Measurements from ENCODE around the gene RHOF. TPM values are rescaled to one million over a fixed set of nuclear protein-coding genes. Genes with fewer than 3 reads are reported as not detected.
A peak's percentile ranks its signal among the peaks of the same experiment; 100 is the strongest.

RHOF gene
- total RNA-seq, 1 experiment from 2014 or later: 71.8 TPM

DNA sequence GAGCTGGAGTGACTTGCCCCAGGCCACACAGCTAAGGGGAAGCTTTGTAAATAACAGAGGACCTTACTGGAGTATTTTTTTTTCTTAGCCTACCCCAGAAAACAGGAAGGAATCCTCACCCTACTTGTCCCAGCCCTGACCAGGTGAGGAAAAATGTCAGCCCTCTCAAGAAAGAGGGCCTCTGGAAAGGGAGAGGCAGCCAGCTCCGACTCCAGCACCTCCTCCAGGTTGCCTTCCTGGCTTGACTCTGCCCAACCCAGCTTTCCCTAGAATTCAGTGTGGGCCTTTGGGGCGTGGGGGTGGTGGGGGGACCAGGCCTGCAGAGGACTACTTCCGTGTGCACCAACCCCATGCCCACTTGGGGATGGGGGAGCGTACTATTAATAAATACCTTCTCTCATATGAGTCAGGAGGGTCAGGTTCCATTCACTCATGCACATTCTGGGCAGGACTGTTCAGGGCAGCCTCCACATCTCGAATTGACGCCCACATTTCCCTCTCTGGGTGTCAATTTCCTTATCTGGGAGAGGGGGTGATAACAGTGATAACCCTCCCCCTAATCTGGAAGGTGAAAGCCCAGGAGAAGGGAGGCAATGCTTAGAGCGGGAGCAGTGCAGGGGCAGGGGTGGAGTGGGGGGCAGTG is 5.2 kb downstream of the RHOF start:
- no peak for ATAC-seq
- DNase-seq (ENCODE audit: low read depth, low spot score): no peak
- intact Hi-C loops (cut with micrococcal nuclease; ENCODE audit: unreplicated experiment) (no loop called here), in situ Hi-C loops (cut with HindIII; ENCODE audit: low pct_unique_long_range_greater_than_20kb, low sequenced_read_pairs) (no loop called here)
- BruUV-seq (replicated peaks): no TSS peak
- ChIA-PET CTCF (no interaction called here), POLR2A (interaction anchor here (0.6 kb wide), 1 partner anchor 19 kb away, joined by 4 read pairs; no protein-coding TSS in a partner anchor)
- no peaks in the 10 kb centered on the region for H3K9me3 ChIP-seq (ENCODE audit: control insufficient read depth, insufficient read depth, low read depth, low read length)
- TF ChIP-seq POLR2AphosphoS5 (IDR thresholded peaks at IDR 0.05; ENCODE audit: low read depth, low read length): no peak
- TF ChIP-seq, protein P1, sequence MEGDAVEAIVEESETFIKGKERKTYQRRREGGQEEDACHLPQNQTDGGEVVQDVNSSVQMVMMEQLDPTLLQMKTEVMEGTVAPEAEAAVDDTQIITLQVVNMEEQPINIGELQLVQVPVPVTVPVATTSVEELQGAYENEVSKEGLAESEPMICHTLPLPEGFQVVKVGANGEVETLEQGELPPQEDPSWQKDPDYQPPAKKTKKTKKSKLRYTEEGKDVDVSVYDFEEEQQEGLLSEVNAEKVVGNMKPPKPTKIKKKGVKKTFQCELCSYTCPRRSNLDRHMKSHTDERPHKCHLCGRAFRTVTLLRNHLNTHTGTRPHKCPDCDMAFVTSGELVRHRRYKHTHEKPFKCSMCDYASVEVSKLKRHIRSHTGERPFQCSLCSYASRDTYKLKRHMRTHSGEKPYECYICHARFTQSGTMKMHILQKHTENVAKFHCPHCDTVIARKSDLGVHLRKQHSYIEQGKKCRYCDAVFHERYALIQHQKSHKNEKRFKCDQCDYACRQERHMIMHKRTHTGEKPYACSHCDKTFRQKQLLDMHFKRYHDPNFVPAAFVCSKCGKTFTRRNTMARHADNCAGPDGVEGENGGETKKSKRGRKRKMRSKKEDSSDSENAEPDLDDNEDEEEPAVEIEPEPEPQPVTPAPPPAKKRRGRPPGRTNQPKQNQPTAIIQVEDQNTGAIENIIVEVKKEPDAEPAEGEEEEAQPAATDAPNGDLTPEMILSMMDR (IDR thresholded peaks at IDR 0.05): no peak
- TF ChIP-seq, protein P2, sequence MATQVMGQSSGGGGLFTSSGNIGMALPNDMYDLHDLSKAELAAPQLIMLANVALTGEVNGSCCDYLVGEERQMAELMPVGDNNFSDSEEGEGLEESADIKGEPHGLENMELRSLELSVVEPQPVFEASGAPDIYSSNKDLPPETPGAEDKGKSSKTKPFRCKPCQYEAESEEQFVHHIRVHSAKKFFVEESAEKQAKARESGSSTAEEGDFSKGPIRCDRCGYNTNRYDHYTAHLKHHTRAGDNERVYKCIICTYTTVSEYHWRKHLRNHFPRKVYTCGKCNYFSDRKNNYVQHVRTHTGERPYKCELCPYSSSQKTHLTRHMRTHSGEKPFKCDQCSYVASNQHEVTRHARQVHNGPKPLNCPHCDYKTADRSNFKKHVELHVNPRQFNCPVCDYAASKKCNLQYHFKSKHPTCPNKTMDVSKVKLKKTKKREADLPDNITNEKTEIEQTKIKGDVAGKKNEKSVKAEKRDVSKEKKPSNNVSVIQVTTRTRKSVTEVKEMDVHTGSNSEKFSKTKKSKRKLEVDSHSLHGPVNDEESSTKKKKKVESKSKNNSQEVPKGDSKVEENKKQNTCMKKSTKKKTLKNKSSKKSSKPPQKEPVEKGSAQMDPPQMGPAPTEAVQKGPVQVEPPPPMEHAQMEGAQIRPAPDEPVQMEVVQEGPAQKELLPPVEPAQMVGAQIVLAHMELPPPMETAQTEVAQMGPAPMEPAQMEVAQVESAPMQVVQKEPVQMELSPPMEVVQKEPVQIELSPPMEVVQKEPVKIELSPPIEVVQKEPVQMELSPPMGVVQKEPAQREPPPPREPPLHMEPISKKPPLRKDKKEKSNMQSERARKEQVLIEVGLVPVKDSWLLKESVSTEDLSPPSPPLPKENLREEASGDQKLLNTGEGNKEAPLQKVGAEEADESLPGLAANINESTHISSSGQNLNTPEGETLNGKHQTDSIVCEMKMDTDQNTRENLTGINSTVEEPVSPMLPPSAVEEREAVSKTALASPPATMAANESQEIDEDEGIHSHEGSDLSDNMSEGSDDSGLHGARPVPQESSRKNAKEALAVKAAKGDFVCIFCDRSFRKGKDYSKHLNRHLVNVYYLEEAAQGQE (IDR thresholded peaks at IDR 0.05; ENCODE audit: insufficient read depth in 1 of 2, low read depth in 2 of 2, low read length in 1 of 2): no peak
- TF ChIP-seq SIN3A (IDR thresholded peaks at IDR 0.05; ENCODE audit: borderline replicate concordance, insufficient read depth, low read depth, low read length): no peak
- TF ChIP-seq TCF7L2 (IDR thresholded peaks at IDR 0.05; ENCODE audit: low read depth, low read length): no peak
- H3K36me3 ChIP-seq (ENCODE audit: control insufficient read depth, insufficient read depth, low read length): peaks cover 3% of the 10 kb centered on the region; the same call in 1 of the 2 replicates
- H3K4me1 ChIP-seq (ENCODE audit: control insufficient read depth, insufficient read depth, low read length): peaks cover 54% of the 10 kb centered on the region
- no peak overlapping the region for H3K4me3 ChIP-seq (ENCODE audit: low read depth in 2 of 2, low read length in 2 of 2)
- no peaks in the 10 kb centered on the region for H3K27me3 ChIP-seq (ENCODE audit: control insufficient read depth, insufficient read depth, low read length)
- H3K27ac ChIP-seq (ENCODE audit: low read length): peak overlapping the region; percentile 17

DNA sequence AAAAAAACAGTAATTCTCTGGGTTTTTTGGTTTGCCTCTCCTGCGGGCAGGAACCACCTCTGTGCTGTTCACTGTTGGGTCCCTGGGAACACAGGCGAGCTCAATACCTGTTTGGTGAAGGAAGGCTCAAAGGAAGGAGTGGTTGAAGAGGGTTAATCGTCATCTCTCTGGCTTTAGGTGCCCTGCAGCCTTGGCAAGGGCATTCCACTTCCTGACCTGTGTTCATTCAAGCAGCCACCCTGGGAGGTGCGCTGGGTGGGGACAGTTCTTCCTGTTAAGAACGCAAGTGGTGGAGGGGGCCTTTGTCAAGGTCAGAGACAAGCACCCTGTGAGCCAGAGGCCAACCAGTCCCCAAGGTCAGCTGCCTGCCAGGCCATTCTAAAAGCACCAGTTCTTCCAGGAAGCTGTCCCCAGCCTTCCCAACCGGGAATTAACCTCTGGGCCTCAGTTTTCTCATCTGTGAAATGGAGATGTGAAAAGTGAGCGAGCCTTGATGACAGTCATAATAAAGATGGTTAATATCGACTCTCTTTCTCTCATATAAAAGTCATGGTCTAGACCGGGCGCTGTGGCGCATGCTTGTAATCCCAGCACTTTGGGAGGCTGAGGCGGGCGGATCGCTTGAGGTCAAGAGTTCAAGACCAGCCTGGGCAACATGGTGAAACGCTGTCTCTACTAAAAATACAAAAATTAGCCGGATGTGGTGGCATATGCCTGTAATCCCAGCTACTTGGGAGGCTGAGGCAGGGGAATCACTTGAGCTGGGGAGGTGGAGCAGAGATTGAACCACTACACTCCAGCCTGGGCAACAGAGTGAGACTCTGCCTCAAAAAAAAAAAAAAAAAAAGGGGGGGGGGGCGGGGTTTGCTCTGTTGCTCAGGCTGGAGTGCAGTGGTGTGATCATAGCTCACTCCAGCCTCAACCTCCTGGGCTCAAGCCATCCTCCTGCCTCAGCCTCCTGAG is 6.1 kb downstream of the RHOF start:
- TF ChIP-seq POLR2AphosphoS5 (IDR thresholded peaks at IDR 0.05; ENCODE audit: low read depth, low read length) (no peak), TCF7L2 (IDR thresholded peaks at IDR 0.05; ENCODE audit: low read depth, low read length) (no peak), SIN3A (IDR thresholded peaks at IDR 0.05; ENCODE audit: borderline replicate concordance, insufficient read depth, low read depth, low read length) (no peak)
- TF ChIP-seq, protein P1 (IDR thresholded peaks at IDR 0.05): no peak
- TF ChIP-seq, protein P2 (IDR thresholded peaks at IDR 0.05; ENCODE audit: insufficient read depth in 1 of 2, low read depth in 2 of 2, low read length in 1 of 2): no peak
- no peak for DNase-seq (ENCODE audit: low read depth, low spot score)
- Histone ChIP-seq H3K9me3 (ENCODE audit: control insufficient read depth, insufficient read depth, low read depth, low read length) (no peaks in the 10 kb centered on the region), H3K36me3 (ENCODE audit: control insufficient read depth, insufficient read depth, low read length) (no peaks in the 10 kb centered on the region), H3K27ac (ENCODE audit: low read length) (peak overlapping the region; percentile 79), H3K27me3 (ENCODE audit: control insufficient read depth, insufficient read depth, low read length) (no peaks in the 10 kb centered on the region), H3K4me3 (ENCODE audit: low read depth in 2 of 2, low read length in 2 of 2) (no peak overlapping the region), H3K4me1 (ENCODE audit: control insufficient read depth, insufficient read depth, low read length) (peaks cover 57% of the 10 kb centered on the region)
- no TSS peak for BruUV-seq (replicated peaks)
- ChIA-PET CTCF (interaction anchor here (0.6 kb wide), 1 partner anchor 157 kb away, joined by 3 read pairs; no protein-coding TSS in a partner anchor), POLR2A (interaction anchor here (0.6 kb wide), 1 partner anchor 20 kb away, joined by 4 read pairs; no protein-coding TSS in a partner anchor)
- no peak for ATAC-seq
- in situ Hi-C loops (cut with HindIII; ENCODE audit: low pct_unique_long_range_greater_than_20kb, low sequenced_read_pairs) (no loop called here), intact Hi-C loops (cut with micrococcal nuclease; ENCODE audit: unreplicated experiment) (no loop called here)
